GM12865 (cell line): Measurements from ENCODE around the gene FXYD3.

Experiments
- DNase-seq: peaks from one replicate; pipeline ENCODE4 v3.0.0; 2010; ENCODE audit warnings: low read depth
- H3K4me3 ChIP-seq: 2 replicates; pipeline ENCODE4 v1.5.1; 2011; ENCODE audit warnings: mild to moderate bottlenecking, low read depth, low read length, control low read depth
- TF ChIP-seq, protein P1 (sequence below): IDR thresholded peaks from 2 replicates; pipeline ENCODE4 v1.5.1; 2011; ENCODE audit warnings: low read length, control low read depth, low read depth, inconsistent platforms; ENCODE audit not compliant: insufficient read depth; ENCODE audit errors: missing control alignments

Gene FXYD3

DNA sequence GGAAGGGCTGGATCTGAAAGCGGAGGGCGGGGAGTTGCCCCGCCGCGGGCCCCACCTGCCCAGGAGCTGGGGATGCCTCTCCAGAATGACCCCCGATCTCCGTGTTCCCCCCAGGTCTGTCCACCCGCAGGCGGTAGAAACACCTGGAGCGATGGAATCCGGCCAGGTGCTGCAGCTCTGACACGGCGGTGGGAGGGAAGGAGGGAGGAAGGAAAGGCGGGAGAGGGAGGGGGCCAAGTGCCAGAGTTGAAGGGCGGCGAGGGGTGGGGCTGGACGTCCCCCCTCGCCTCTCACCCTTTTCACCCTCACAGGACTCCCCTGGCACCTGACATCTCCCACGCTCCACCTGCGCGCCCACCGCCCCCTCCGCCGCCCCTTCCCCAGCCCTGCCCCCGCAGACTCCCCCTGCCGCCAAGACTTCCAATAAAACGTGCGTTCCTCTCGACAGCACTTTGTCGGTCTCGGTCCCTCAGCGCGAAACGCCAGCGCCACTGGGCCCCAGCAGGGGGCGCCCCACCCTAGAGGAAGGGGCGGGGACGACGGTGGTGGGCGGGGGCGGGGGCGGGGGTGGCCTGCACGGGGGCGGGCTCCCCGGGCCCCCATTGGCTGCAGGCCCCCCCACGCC, 27.1 kb downstream of the FXYD3 start:
- no peak overlapping the region for H3K4me3 ChIP-seq
- TF ChIP-seq, protein P1, sequence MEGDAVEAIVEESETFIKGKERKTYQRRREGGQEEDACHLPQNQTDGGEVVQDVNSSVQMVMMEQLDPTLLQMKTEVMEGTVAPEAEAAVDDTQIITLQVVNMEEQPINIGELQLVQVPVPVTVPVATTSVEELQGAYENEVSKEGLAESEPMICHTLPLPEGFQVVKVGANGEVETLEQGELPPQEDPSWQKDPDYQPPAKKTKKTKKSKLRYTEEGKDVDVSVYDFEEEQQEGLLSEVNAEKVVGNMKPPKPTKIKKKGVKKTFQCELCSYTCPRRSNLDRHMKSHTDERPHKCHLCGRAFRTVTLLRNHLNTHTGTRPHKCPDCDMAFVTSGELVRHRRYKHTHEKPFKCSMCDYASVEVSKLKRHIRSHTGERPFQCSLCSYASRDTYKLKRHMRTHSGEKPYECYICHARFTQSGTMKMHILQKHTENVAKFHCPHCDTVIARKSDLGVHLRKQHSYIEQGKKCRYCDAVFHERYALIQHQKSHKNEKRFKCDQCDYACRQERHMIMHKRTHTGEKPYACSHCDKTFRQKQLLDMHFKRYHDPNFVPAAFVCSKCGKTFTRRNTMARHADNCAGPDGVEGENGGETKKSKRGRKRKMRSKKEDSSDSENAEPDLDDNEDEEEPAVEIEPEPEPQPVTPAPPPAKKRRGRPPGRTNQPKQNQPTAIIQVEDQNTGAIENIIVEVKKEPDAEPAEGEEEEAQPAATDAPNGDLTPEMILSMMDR: peak; percentile 48
- peak; percentile 62 for DNase-seq

DNA sequence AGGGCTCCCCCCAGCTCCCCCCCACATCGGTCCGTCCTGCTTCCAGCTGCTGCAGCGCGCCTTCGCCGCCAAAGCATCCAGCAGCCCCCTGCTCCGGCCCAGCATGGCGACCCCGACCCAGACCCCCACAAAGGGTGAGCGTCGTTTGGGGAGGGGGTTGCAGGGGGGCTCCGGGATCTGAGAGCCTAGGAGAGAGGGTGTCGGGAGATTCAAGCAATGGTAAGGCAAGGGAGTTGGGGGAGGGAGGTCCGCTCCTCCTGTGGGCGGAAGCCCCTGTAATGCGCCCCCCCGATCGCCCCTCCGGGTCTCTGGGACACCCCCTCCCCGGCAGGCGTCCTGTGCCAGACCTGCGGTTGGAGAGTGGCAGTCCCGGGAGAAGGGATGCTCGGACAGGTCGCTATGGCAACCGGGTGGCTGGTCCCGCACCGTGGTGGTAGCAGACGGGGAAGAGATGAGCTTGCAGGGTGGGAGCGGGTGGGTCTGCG, 27.6 kb downstream of the FXYD3 start, which contains the start of gene FXYD7:
TSS of gene FXYD7 (plus strand) at position 25 of the 485 bp plus-strand sequence. CDS start at position 104, 79 bp downstream.
- DNase-seq: no peak
- TF ChIP-seq, protein P1: no peak
- H3K4me3 ChIP-seq: no peak within 1 kb of the TSS

GRCh38 chr19:35143818-35144217, 28.2 kb downstream of the FXYD3 start:
- H3K4me3 ChIP-seq: no peak overlapping the region
- no peak for DNase-seq
- TF ChIP-seq, protein P1: no peak

DNA sequence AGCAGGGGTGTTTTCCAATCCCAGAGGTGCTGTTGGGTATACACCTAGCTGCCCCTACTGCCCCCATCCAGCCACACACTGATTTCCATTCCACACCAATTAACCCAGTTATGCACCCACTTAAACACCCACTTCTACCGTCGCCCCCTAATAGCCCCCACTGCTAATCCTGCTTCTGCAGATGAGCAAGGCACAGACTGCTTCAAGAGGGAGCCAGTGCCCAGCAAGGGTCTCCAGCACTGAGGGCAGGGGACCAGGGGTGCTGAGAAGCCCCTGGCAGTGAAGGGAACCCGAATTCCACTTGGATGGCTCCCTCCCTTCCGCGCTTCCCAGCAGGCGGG, 28.6 kb downstream of the FXYD3 start:
- H3K4me3 ChIP-seq: no peak overlapping the region
- no peak for DNase-seq

GRCh38 chr19:35144600-35145436, 29.2 kb downstream of the FXYD3 start:
- TF ChIP-seq, protein P1: no peak
- DNase-seq: peak; percentile 36
- H3K4me3 ChIP-seq: no peak overlapping the region

More for the DNA sequence above, 28.6 kb downstream of the FXYD3 start:
- TF ChIP-seq, protein P1: no peak

DNA sequence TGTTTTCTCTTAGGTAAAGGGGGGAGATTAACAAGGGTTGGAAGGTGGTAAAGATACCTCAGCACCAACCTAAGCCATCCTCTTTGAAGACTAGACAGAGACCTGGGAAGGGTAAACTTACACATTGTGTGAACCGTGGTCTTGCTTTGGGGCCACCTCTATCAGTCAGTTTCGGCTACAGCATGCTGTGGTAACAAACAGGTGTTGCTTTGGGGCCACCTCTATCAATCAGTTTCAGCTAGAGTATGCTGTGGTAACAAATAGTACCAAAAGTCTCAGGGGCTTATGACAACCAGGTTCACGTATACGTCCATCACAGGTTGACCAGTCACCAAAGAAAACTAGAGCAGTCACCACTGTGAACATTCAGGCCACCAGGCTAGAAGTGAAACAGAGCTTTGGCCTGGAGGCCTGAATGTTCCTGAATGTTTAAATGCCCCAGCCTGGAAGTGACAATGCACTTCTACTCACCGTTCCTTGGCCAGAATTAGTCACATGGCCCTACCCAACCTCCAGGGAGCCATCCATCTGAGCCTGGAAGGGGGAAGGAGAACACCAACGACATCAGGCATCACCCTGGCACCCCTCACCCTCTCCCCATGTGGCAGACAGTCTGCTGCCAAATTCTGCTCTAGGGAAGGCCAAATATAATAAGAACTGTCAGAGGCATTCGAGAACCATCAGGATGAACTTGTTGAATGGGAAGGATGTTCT, 31.3 kb downstream of the FXYD3 start:
- no peak overlapping the region for H3K4me3 ChIP-seq
- DNase-seq: no peak
- TF ChIP-seq, protein P1: no peak
